22Rv1 (cell line): ENCODE results near the gene PADI6.

Experiments used
- ZFX ChIP-seq: fragments of 450-650 bp; IDR thresholded peaks from 2 replicates; pipeline ENCODE4 v1.6.1; 2017; ENCODE audit warnings: antibody characterized with exemption, borderline replicate concordance
- TF ChIP-seq, protein P1 (sequence below): fragments of 450-650 bp; IDR thresholded peaks from 2 replicates; pipeline ENCODE4 v1.5.1; 2017; ENCODE audit warnings: mild to moderate bottlenecking

DNA sequence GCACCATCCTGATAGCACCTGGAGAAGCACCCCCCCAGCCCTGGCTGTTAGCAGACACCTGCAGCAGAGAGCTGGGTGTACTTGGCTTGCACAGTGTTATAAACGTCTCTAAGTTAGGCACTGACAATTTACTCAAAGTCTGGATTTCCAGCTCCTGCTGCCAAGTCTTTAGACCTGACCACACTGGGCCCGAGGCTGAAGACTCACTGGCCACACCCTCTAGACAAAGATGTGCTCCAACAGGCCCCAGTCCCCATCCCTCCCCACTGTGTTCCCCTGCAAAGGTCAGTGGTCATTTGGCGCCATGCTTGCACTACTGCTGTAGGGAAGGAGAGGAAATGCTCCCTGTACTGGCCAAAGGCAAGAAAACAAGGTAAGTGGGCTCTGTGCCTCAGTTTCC is 31.1 kb downstream of the PADI6 start:
- TF ChIP-seq, protein P1, sequence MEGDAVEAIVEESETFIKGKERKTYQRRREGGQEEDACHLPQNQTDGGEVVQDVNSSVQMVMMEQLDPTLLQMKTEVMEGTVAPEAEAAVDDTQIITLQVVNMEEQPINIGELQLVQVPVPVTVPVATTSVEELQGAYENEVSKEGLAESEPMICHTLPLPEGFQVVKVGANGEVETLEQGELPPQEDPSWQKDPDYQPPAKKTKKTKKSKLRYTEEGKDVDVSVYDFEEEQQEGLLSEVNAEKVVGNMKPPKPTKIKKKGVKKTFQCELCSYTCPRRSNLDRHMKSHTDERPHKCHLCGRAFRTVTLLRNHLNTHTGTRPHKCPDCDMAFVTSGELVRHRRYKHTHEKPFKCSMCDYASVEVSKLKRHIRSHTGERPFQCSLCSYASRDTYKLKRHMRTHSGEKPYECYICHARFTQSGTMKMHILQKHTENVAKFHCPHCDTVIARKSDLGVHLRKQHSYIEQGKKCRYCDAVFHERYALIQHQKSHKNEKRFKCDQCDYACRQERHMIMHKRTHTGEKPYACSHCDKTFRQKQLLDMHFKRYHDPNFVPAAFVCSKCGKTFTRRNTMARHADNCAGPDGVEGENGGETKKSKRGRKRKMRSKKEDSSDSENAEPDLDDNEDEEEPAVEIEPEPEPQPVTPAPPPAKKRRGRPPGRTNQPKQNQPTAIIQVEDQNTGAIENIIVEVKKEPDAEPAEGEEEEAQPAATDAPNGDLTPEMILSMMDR: no peak
- TF ChIP-seq ZFX: no peak
